ENCODE measurements around the gene RAPGEF3.

GRCh38 chr12:47744778-47745436 is 13.8 kb downstream of the RAPGEF3 start:
- no peak for TF ChIP-seq SPI1 (IDR thresholded peaks at IDR 0.05; ENCODE audit: low read depth, low read length)
- TF ChIP-seq POLR2A (IDR thresholded peaks at IDR 0.05; ENCODE audit: low read depth, low read length): no peak
- TF ChIP-seq POLR2AphosphoS5 (IDR thresholded peaks at IDR 0.05; ENCODE audit: low read depth, low read length): no peak
- TF ChIP-seq PAX5 (IDR thresholded peaks at IDR 0.05; ENCODE audit: insufficient read depth, low read length, severe bottlenecking): no peak

Data from GM12891 (cell line).